Suprapubic skin (tissue), 4 donors: Measurements from ENCODE around the gene CAMKV. TPM values are rescaled to one million over a fixed set of nuclear protein-coding genes. Genes with fewer than 3 reads are reported as not detected.
"Not testable (repeated sequence)": the region's sequence is repeated elsewhere in the genome, so short reads cannot be mapped to it uniquely, and the experiment has no call there.

ENCODE experiments used
- DNase-seq, 2 donors: peaks; one replicate each; pipeline ENCODE4 v3.0.0-alpha.2; 2019; ENCODE audit warnings: low spot score in 2 of 2
- H3K27ac ChIP-seq: fragments of 200-600 bp; sonication (generic); one replicate; pipeline ENCODE4 v1.5.1; 2019
- H3K27me3 ChIP-seq: fragments of 200-600 bp; sonication (generic); one replicate; pipeline ENCODE4 v1.5.1; 2019
- H3K36me3 ChIP-seq: fragments of 200-600 bp; sonication (generic); one replicate; pipeline ENCODE4 v1.5.1; 2019
- H3K4me1 ChIP-seq: fragments of 200-600 bp; sonication (generic); one replicate; pipeline ENCODE4 v1.5.1; 2019
- H3K4me3 ChIP-seq: fragments of 200-600 bp; sonication (generic); one replicate; pipeline ENCODE4 v1.5.1; 2019; ENCODE audit warnings: mild to moderate bottlenecking
- H3K9me3 ChIP-seq: fragments of 200-600 bp; sonication (generic); one replicate; pipeline ENCODE4 v1.5.1; 2019
- CTCF ChIP-seq, 2 donors: fragments of 200-600 bp in 1 of 2; fragments of 450-650 bp in 1 of 2; sonication (generic) in 1 of 2; IDR thresholded peaks; one replicate each; pipeline ENCODE4 v1.5.1; 2016 to 2019; ENCODE audit warnings: antibody characterized with exemption in 2 of 2, mild to moderate bottlenecking in 1 of 2, moderate library complexity in 1 of 2
- EP300 ChIP-seq: sonication (generic); formaldehyde crosslinking; IDR thresholded peaks from one replicate; pipeline ENCODE4 v1.6.1; 2017; ENCODE audit warnings: antibody characterized with exemption
- POLR2A ChIP-seq, 2 donors: fragments of 450-650 bp; IDR thresholded peaks; one replicate each; pipeline ENCODE4 v1.6.1; 2017; ENCODE audit warnings: antibody characterized with exemption in 2 of 2, mild to moderate bottlenecking in 2 of 2, moderate library complexity in 2 of 2
- POLR2AphosphoS5 ChIP-seq, 3 donors: sonication (generic); formaldehyde crosslinking; IDR thresholded peaks; one replicate each; pipeline ENCODE4 v1.6.1; 2017; ENCODE audit warnings: antibody characterized with exemption in 3 of 3
- whole genome bisulfite sequencing: methylation state at CpG from one replicate; pipeline ENCODE4 v1.1.5; 2018; 5-methylcytosine and 5-hydroxymethylcytosine counted together
- total RNA-seq, 4 donors: library from RNA; depleted of rRNA; stranded (reverse); fragments of >200 nt; gene quantifications; one replicate each; pipeline ENCODE4 v1.1.0, GENCODE V29; 2016

CAMKV gene
- total RNA-seq, 4 donors from 2014 or later, result 2.0 TPM; not detected in 3

GRCh38 chr3:49839193-49839809, 30.4 kb downstream of the CAMKV start:
- TF ChIP-seq CTCF (IDR thresholded peaks at IDR 0.05) (peak; percentile 85 to 92), POLR2A (IDR thresholded peaks at IDR 0.05) (no peak), EP300 (no peak), POLR2AphosphoS5 (IDR thresholded peaks at IDR 0.05) (peak in 1 of 3 donors; percentile 27)
- no peak overlapping the region for H3K4me3 ChIP-seq
- peak; percentile 84 to 87 for DNase-seq
- peaks cover 5% of the 10 kb centered on the region for H3K36me3 ChIP-seq
- WGBS, result 46% methylated on average over 6 of the region's 6 CpGs
- H3K27ac ChIP-seq, result no peak overlapping the region
- no peaks in the 10 kb centered on the region for H3K27me3 ChIP-seq
- peaks cover 5% of the 10 kb centered on the region for H3K4me1 ChIP-seq
- H3K9me3 ChIP-seq, result no peaks in the 10 kb centered on the region

- no peak overlapping the region for H3K27ac ChIP-seq
- H3K4me1 ChIP-seq, result no peaks in the 10 kb centered on the region
- no peaks in the 10 kb centered on the region for H3K9me3 ChIP-seq
- no peak overlapping the region for H3K4me3 ChIP-seq
- 98% methylated on average over 3 of the region's 3 CpGs for WGBS
- peaks cover 27% of the 10 kb centered on the region for H3K36me3 ChIP-seq
- no peaks in the 10 kb centered on the region for H3K27me3 ChIP-seq
- DNase-seq, result no peak
- TF ChIP-seq POLR2AphosphoS5 (IDR thresholded peaks at IDR 0.05) (no peak), EP300 (no peak), POLR2A (IDR thresholded peaks at IDR 0.05) (no peak), CTCF (IDR thresholded peaks at IDR 0.05) (no peak)
Measured at GRCh38 chr3:49831341-49831740, 38.4 kb downstream of the CAMKV start.

- Histone ChIP-seq H3K4me3 (no peak overlapping the region), H3K27me3 (no peaks in the 10 kb centered on the region), H3K4me1 (no peaks in the 10 kb centered on the region), H3K36me3 (peaks cover 18% of the 10 kb centered on the region), H3K9me3 (no peaks in the 10 kb centered on the region), H3K27ac (no peak overlapping the region)
- TF ChIP-seq POLR2AphosphoS5 (IDR thresholded peaks at IDR 0.05) (no peak), EP300 (no peak), POLR2A (IDR thresholded peaks at IDR 0.05) (no peak), CTCF (IDR thresholded peaks at IDR 0.05) (no peak)
- 76% methylated on average over 6 of the region's 6 CpGs for WGBS
- DNase-seq, result no peak
Measured at GRCh38 chr3:49826016-49826415, 43.7 kb downstream of the CAMKV start.

- H3K4me3 ChIP-seq, DNase-seq, H3K27me3 ChIP-seq, H3K36me3 ChIP-seq, H3K4me1 ChIP-seq, H3K9me3 ChIP-seq, H3K27ac ChIP-seq: not testable (repeated sequence)
- WGBS, result 94% methylated on average over 3 of the region's 3 CpGs
Measured at GRCh38 chr3:49823131-49823530, 46.6 kb downstream of the CAMKV start.

- no peak for DNase-seq
- Histone ChIP-seq H3K27ac (peak within 1 kb of the TSS; percentile 42), H3K9me3 (no peaks in the 10 kb centered on the region), H3K36me3 (peaks cover 32% of the 10 kb centered on the region), H3K4me1 (peaks cover 24% of the 10 kb centered on the region), H3K27me3 (no peaks in the 10 kb centered on the region), H3K4me3 (peak within 1 kb of the TSS; percentile 52)
- no peak for TF ChIP-seq POLR2AphosphoS5 (IDR thresholded peaks at IDR 0.05)
- no peak for TF ChIP-seq EP300
- no peak for TF ChIP-seq CTCF (IDR thresholded peaks at IDR 0.05)
- no peak for TF ChIP-seq POLR2A (IDR thresholded peaks at IDR 0.05)
- WGBS, result 10% methylated on average over 4 of the region's 9 CpGs
Measured at GRCh38 chr3:49813497-49814174, 56.1 kb downstream of the CAMKV start, which contains the start of gene UBA7. Gene UBA7 (minus strand): TSS chr3:49813953. CDS start chr3:49813787, 166 bp downstream.
